Measurements from ENCODE around the gene RORC.
A peak's percentile ranks its signal among the peaks of the same experiment; 100 is the strongest.
"Not testable (repeated sequence)": the region's sequence is repeated elsewhere in the genome, so short reads cannot be mapped to it uniquely, and the experiment has no call there.

Gene RORC

DNA sequence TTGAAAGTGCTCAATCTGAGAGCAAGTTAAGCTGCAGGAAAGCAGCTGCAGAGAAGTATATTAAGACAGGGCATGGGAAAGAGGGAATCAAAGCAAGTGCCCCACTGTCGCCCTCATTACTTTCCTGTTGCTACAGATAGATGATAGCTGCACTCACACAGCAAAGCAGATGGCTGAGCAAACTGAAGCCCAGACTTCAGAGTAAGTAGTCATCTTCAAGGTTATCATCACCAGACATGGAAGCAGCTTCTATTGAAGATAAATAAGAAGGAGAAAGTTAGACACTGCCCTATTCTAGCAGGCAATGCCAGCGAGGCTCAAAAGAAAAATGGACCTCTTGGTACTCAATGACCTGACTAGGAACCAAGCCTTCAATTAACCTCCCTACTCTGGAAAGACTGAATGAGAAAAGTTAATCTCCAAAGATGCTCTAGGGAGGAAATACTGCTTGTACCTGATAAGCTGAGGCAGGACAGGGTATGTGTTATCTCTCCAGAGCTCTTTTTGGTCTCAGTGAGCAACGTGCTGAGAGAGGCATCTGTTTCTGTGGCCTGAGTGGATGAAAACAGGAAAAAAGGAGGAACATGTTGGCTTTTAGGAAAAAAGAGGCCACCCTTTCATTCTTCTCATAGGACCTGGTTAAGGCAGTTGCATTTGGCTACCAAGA lies 57.2 kb downstream of the RORC start:
- no peak for DNase-seq (ENCODE audit: low read depth)

DNA sequence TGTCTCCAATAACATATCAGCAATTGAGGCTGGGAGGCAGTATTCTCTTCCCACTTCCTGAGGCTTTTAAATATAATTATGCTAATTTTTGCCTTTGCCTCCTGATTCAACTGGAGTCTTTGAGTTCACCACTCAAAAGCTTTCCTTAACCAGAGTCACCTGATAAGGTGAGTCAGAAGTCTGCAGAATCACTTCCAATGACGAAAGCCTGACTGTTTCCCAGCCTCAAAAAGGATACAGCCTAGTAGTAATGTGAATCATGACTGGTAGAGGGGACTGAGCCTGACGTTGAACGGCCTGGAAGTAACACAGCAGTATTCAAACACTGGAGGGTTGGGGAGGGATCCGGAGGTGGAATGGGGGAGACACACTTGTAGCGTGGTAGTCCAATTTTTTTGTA lies 57.9 kb downstream of the RORC start:
- no peak for DNase-seq (ENCODE audit: low read depth)

DNA sequence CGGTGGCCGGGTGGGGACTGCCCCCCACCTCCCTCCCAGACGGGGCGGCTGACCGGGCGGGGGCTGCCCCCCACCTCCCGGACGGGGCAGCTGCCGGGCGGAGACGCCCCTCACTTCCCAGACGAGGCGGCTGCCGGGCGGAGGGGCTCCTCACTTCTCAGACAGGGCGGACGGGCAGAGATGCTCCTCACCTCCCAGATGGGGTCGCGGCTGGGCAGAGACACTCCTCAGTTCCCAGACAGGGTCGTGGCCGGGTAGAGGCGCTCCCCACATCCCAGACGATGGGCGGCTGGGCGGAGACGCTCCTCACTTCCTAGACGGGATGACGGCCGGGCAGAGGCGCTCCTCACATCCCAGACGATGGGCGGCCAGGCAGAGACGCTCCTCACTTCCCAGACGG lies 62.3 kb downstream of the RORC start:
- DNase-seq (ENCODE audit: low read depth) = not testable (repeated sequence)

DNA sequence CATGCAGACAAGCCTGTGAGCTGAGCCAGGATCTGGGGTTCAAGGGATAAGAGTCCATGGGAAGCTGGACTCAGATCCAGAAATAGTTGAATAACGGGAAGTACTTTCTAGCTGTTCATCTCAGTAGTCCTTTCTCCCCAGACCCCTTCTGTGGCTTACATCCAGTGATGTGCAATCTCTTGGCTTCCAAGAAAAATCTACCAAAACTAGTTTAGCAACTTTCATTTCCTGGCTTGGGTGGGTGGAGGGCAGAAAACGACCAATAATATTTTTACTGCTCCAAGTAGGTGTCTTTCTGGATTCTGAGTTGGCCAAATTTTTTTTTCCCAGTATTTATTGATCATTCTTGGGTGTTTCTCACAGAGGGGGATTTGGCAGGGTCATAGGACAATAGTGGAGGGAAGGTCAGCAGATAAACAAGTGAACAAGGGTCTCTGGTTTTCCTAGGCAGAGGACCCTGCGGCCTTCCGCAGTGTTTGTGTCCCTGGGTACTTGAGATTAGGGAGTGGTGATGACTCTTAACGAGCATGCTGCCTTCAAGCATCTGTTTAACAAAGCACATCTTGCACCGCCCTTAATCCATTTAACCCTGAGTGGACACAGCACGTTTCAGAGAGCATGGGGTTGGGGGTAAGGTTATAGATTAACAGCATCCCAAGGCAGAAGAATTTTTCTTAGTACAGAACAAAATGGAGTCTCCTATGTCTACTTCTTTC lies 63.1 kb downstream of the RORC start:
- not testable (repeated sequence) for DNase-seq (ENCODE audit: low read depth)

DNA sequence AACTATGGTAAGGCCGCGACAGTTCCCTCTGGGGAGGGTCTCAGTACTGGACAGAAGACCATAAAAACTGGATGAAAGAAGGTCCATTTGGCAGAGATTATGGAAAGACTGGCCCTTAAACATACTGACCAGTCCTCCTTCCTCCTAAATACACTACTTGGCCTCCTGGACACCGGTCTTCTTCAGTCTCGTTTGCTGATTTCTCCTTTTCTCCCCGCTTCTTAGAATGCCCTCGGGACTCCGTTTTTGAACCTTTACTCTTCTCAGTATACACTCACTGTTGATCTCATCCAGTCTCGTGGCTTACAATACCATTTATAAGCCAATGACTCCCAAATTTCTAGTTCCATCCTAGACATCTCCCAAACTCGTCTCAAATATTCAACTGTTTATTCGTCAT lies 67.6 kb downstream of the RORC start:
- no peak for DNase-seq (ENCODE audit: low read depth)

DNA sequence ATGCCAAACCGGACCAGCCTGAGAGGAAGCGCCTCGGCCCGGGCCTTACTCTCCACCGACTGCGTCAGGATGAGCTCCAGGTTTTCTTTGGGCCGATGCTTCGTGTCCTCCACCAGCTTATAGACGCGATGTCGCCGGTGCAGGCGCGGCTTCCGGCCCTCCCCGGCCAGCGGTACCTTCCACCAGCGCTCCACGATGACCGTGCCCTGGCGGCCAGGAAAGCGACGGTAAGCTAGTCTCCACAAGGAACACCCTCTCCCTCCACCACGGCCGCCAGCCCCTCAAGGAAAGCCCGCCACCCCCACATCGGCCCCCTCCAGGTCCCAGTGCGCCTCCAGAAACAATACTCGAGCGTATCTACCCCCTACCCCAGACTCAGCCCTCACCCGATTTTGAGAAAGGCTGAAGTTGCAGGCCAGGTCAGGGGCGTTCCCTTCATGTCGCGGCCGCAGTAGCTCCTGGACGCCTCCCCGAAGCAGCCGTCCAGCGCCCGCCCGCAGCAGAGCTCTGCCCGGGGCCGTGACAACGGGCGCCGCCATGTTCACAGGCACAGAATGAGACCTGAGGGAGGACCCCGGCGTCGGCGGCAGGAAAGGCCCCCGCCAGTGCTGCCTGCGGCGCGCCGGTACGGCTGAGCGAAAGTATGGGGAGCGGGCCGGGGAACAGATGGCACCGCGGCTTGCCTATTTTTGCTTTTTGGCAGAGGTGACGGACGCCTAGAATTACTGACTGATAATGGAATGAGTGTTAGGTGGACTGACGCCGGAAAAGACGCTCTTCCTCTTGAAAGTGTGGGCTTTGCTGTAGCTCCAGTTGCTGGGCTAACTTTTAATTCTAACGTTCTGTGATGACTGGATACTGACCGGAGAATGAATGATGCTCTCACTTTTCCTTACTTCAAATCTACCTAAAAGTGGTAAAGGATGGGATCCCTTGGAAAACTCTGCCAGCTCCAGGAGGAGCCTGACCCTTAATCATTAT lies 68.4 kb downstream of the RORC start, which contains the start of gene MRPL9:
MRPL9 (minus strand) TSS at position 556 of the 981 bp plus-strand sequence; CDS start at position 539, 17 bp downstream.
- DNase-seq (ENCODE audit: low read depth) = peak; percentile 76

DNA sequence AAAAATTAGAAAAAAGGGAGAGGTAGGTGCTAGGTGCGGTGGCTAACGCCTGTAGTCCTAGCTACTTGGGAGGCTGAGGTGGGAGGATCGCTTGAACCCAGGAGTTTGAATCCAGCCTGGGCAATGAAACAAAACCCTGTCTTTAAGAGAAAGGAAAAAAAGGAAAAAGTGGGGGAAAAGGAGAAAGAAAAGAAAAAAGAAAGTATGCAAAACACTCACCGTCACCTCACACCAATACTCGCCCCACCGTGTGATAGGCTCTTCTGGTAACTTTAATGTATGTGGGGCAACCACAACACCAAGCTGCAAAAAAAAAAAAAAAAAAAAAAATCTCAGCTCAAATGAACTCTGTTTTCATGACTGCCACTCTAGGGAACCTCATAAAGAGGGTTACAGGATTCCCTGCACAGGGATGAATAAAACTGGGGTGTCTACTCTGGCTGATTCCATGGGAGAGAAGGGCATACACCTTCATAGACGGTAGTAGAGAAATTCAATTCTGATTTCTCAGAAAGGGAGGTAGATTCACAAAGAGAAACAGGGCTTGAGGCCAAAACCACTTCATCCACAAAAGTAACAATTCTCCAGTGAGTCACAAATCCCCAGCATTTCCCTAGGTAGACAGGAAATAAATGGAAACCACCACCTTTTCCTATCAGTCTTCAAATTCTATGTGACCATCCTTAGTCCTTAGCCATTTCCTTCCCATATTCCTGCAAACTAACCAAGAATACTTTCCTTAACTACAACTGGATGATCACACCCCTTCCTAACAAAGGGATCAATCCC lies 70.8 kb downstream of the RORC start:
- no peak for DNase-seq (ENCODE audit: low read depth)

DNA sequence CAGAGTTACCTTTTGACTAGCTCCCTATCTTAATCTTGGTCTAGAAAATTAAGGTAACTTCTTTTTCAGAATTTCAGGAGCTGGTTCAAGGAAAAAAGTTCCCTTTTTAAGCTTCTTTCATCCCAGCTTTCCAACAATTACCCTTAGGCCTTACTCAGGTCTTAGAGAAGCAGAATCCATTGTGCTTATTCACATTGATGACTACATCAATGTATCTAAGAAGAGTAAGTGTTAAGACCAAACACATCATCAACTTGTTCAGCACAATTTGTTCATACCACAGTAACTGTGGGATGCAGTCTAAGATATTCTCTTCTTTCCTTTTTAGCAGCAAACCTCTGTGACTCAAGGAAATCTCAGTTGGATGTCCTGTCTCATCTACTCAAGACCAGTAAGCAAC lies 72.4 kb downstream of the RORC start:
- DNase-seq (ENCODE audit: low read depth) = no peak

DNA sequence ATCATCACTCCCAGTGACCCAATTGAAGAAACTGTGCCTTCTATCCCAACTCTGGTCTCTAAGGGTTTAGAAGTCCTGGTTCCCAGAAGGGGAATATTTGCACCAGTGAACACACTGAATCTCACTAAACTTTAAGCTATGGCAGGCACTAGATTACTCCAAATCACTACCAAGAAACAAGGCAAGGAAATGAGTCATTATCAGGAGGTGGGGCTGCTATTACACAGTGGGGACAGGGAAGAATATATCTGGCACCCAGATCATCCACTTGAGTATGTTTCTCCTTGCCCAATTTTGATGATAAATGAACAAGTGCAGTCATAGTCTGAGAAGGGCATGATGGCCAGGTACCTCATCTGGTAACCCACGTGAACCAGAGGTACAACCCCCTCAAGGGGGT lies 75.3 kb downstream of the RORC start:
- DNase-seq (ENCODE audit: low read depth) = no peak
